Endothelial cell of umbilical vein (primary cell): Measurements from ENCODE around the gene CYP2D6. TPM values are rescaled to one million over a fixed set of nuclear protein-coding genes. Genes with fewer than 3 reads are reported as not detected.
"Not testable (repeated sequence)": the region's sequence is repeated elsewhere in the genome, so short reads cannot be mapped to it uniquely, and the experiment has no call there.

ENCODE experiments used
- BruUV-seq: library from RNA; stranded (reverse); fragments of 400-500 nt; replicated peaks from 2 replicates; lab custom pipeline; 2021; lab: Mats Ljungman, UMichigan
- CTCF ChIA-PET: fragments of 300-600, 350-600 bp; sonication (Branson Sonifier 250); formaldehyde crosslinking; loops from one replicate; lab custom pipeline; 2021; ENCODE audit warnings: antibody characterized with exemption, inconsistent platforms; lab: Charles Lee
- POLR2A ChIA-PET: fragments of 300-600, 350-600 bp; sonication (Branson Sonifier 250); formaldehyde crosslinking; loops from one replicate; lab custom pipeline; 2021; ENCODE audit warnings: antibody characterized with exemption, inconsistent platforms; lab: Charles Lee
- DNase-seq: peaks from one replicate; pipeline ENCODE4 v3.0.0-alpha.2; 2011; ENCODE audit warnings: low read depth, low spot score
- FAIRE-seq: peaks from 2 replicates; lab custom pipeline; 2011; peaks lifted over from hg19 to GRCh38; lab: Jason Lieb, UNC
- H2AFZ ChIP-seq: 2 replicates; pipeline ENCODE4 v1.6.0; 2012; ENCODE audit warnings: low read depth, low read length, control low read depth, inconsistent platforms
- H3K27ac ChIP-seq: 2 replicates; pipeline ENCODE4 v1.5.1; 2011; ENCODE audit warnings: low read depth, mild to moderate bottlenecking, control low read depth, low read length, moderate library complexity; ENCODE audit not compliant: insufficient read depth
- H3K27me3 ChIP-seq, 2 experiments: 2 replicates each; pipeline versions ENCODE4 v1.6.0 to v1.6.1; 2011; ENCODE audit warnings: low read length in 2 of 2, mixed read lengths in 1 of 2; ENCODE audit not compliant: control insufficient read depth in 2 of 2, insufficient read depth in 2 of 2
- H3K36me3 ChIP-seq, 2 experiments: 2 replicates in 1 of 2; 3 replicates in 1 of 2; pipeline ENCODE4 v1.5.1; 2011; ENCODE audit warnings: low read length in 2 of 2, mild to moderate bottlenecking in 1 of 2, moderate library complexity in 1 of 2; ENCODE audit not compliant: control insufficient read depth in 2 of 2, insufficient read depth in 2 of 2; ENCODE audit errors: extremely low read depth in 1 of 2
- H3K4me1 ChIP-seq: 3 replicates; pipeline ENCODE4 v1.5.1; 2011; ENCODE audit warnings: mild to moderate bottlenecking, low read length; ENCODE audit not compliant: control insufficient read depth, insufficient read depth; ENCODE audit errors: extremely low read depth
- H3K4me2 ChIP-seq: 2 replicates; pipeline ENCODE4 v1.6.1; 2011; ENCODE audit warnings: low read length, control low read depth, mixed read lengths; ENCODE audit not compliant: insufficient read depth
- H3K4me3 ChIP-seq, 3 experiments: fragments of 200-600 bp in 1 of 3; sonication (generic), shearing (Covaris generic) in 1 of 3; replicated peaks in 1 of 3; 2 replicates each; pipeline ENCODE4 v1.5.1; 2011 to 2016; ENCODE audit warnings: control low read depth in 3 of 3, low read length in 3 of 3, mild to moderate bottlenecking in 2 of 3, inconsistent platforms in 1 of 3, low read depth in 1 of 3, moderate library complexity in 1 of 3; ENCODE audit not compliant: insufficient read depth in 1 of 3
- H3K79me2 ChIP-seq: 2 replicates; pipeline ENCODE4 v1.6.0; 2012; ENCODE audit warnings: low read length, inconsistent platforms; ENCODE audit not compliant: control insufficient read depth, insufficient read depth
- H3K9ac ChIP-seq: replicated peaks from 2 replicates; pipeline ENCODE3; 2011; ENCODE audit warnings: low read length, control low read depth; ENCODE audit not compliant: insufficient read depth; ENCODE audit errors: extremely low read depth
- H3K9me1 ChIP-seq: replicated peaks from 3 replicates; pipeline ENCODE4 v1.6.0; 2011; ENCODE audit warnings: mild to moderate bottlenecking, low read length; ENCODE audit not compliant: control insufficient read depth, insufficient read depth; ENCODE audit errors: extremely low read depth
- H3K9me3 ChIP-seq: replicated peaks from 2 replicates; pipeline ENCODE4 v1.5.1; 2012; ENCODE audit warnings: low read length, inconsistent platforms; ENCODE audit not compliant: control insufficient read depth, insufficient read depth
- H4K20me1 ChIP-seq: replicated peaks from 2 replicates; pipeline ENCODE3; 2011; ENCODE audit warnings: mild to moderate bottlenecking, low read length; ENCODE audit not compliant: control insufficient read depth, insufficient read depth; ENCODE audit errors: extremely low read depth
- CTCF ChIP-seq, 2 donors: IDR thresholded peaks; 1 replicate in 1 of 2; 2 replicates in 1 of 2; pipeline ENCODE4 v1.5.1; 2011; ENCODE audit warnings: low read length in 2 of 2, mild to moderate bottlenecking in 2 of 2, moderate library complexity in 2 of 2, control low read depth in 1 of 2, inconsistent platforms in 1 of 2, low read depth in 1 of 2; ENCODE audit not compliant: insufficient read depth in 1 of 2; ENCODE audit errors: extremely low read depth in 1 of 2
- EZH2 ChIP-seq: IDR thresholded peaks from 2 replicates; pipeline ENCODE4 v1.6.1; 2012; ENCODE audit warnings: borderline replicate concordance, low read depth, mild to moderate bottlenecking, moderate library complexity, low read length, inconsistent platforms; ENCODE audit not compliant: severe bottlenecking
- FOS ChIP-seq: IDR thresholded peaks from 2 replicates; pipeline ENCODE4 v1.6.1; 2011; ENCODE audit warnings: mild to moderate bottlenecking, low read length, moderate library complexity, borderline replicate concordance; ENCODE audit not compliant: insufficient read depth
- GATA2 ChIP-seq: IDR thresholded peaks from 2 replicates; pipeline ENCODE4 v1.7.0; 2011; ENCODE audit warnings: low read depth, mild to moderate bottlenecking, moderate library complexity, mixed read lengths, low read length; ENCODE audit not compliant: insufficient read length, insufficient read depth
- JUN ChIP-seq: IDR thresholded peaks from 2 replicates; pipeline ENCODE4 v1.6.1; 2011; ENCODE audit warnings: borderline replicate concordance, low read depth; ENCODE audit not compliant: insufficient read length, insufficient read depth
- MYC ChIP-seq: IDR thresholded peaks from one replicate; pipeline ENCODE4 v1.6.1; 2011; ENCODE audit warnings: mild to moderate bottlenecking, low read depth, low read length
- POLR2A ChIP-seq: IDR thresholded peaks from 2 replicates; pipeline ENCODE4 v1.6.1; 2012; ENCODE audit warnings: low read depth, mild to moderate bottlenecking, control low read depth, low read length
- POLR2AphosphoS5 ChIP-seq: IDR thresholded peaks from 2 replicates; pipeline ENCODE4 v1.6.1; 2012; ENCODE audit warnings: low read depth, mild to moderate bottlenecking, control low read depth, low read length, moderate library complexity; ENCODE audit not compliant: insufficient read depth
- dilution Hi-C: fragments of 300-500 bp; cut with MboI; formaldehyde crosslinking; loops from one replicate; pipeline ENCODE4 v1.15.0; 2019; ENCODE audit warnings: low sequenced_read_pairs; ENCODE audit not compliant: extremely low pct_ligation_motif_present
- intact Hi-C: fragments of 100-400 bp; cut with micrococcal nuclease; formaldehyde crosslinking; loops from one replicate; pipeline ENCODE4 v1.10.0; 2022
- polyA plus RNA-seq, 4 experiments: library from polyadenylated mRNA; depleted of rRNA in 3 of 4; stranded (reverse) in 3 of 4; unstranded in 1 of 4; fragments of >200 nt; gene quantifications; 2 replicates each; pipeline versions ENCODE4 v1.2.1 to v1.2.3, GENCODE V29; 2011 to 2012; ENCODE audit warnings: missing spikeins in 1 of 4
- total RNA-seq: library from RNA; stranded (reverse); gene quantifications from 2 replicates; pipeline ENCODE4 v1.2.3, GENCODE V29; 2021
- TF ChIP-seq, protein P1 (sequence below): IDR thresholded peaks from 2 replicates; pipeline ENCODE4 v1.6.1; 2011; ENCODE audit not compliant: insufficient read depth, insufficient read length

Gene CYP2D6
- total and polyA plus RNA-seq, 2 donors (not counting 3 experiments of a cell fraction or from before 2014, with no cell fraction given): 0.25 to 0.91 TPM

- H3K27ac ChIP-seq: no peak overlapping the region
- ChIA-PET POLR2A (no interaction called here), CTCF (no interaction called here)
- H3K9me1 ChIP-seq: no peaks in the 10 kb centered on the region
- no TSS peak for BruUV-seq
- no peak for DNase-seq
- H3K27me3 ChIP-seq: no peaks in the 10 kb centered on the region
- H3K36me3 ChIP-seq: no peaks in the 10 kb centered on the region
- H3K4me3 ChIP-seq: no peak overlapping the region
- TF ChIP-seq, protein P1, sequence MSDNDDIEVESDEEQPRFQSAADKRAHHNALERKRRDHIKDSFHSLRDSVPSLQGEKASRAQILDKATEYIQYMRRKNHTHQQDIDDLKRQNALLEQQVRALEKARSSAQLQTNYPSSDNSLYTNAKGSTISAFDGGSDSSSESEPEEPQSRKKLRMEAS: no peak
- TF ChIP-seq FOS: no peak
- TF ChIP-seq JUN: no peak
- TF ChIP-seq POLR2A: no peak
- no peak for TF ChIP-seq MYC
- no peak for TF ChIP-seq GATA2
- TF ChIP-seq EZH2: no peak
- TF ChIP-seq POLR2AphosphoS5: no peak
- no peak for TF ChIP-seq CTCF (IDR thresholded peaks at IDR 0.05; ENCODE audit: extremely low read depth in 1 of 2, insufficient read depth in 1 of 2, low read depth in 1 of 2, low read length in 2 of 2)
- H3K4me2 ChIP-seq: no peak overlapping the region
- no peaks in the 10 kb centered on the region for H3K4me1 ChIP-seq
- no peak overlapping the region for H2AFZ ChIP-seq
- no peaks in the 10 kb centered on the region for H3K79me2 ChIP-seq
- intact Hi-C loops: no loop called here
- no peak overlapping the region for H3K9ac ChIP-seq
- H3K9me3 ChIP-seq: no peaks in the 10 kb centered on the region
- dilution Hi-C loops: no loop called here
- no peaks in the 10 kb centered on the region for H4K20me1 ChIP-seq
- peak; percentile 46 for FAIRE-seq
These were observed 14.6 kb upstream of the CYP2D6 start for GRCh38 chr22:42145175-42145574.

- H3K4me2 ChIP-seq, CTCF ChIA-PET, H3K9ac ChIP-seq, H3K4me1 ChIP-seq, POLR2A ChIA-PET, H3K36me3 ChIP-seq, H2AFZ ChIP-seq, FAIRE-seq, intact Hi-C loops, H3K27ac ChIP-seq, dilution Hi-C loops, DNase-seq, H3K27me3 ChIP-seq, H3K79me2 ChIP-seq, BruUV-seq, H3K9me1 ChIP-seq, H3K9me3 ChIP-seq, H3K4me3 ChIP-seq, H4K20me1 ChIP-seq: not testable (repeated sequence)
These were observed 13.5 kb upstream of the CYP2D6 start for GRCh38 chr22:42143859-42144822.
